Mucosa of stomach (tissue), 1 donor: ENCODE data around the gene ABCA2.
A peak's percentile ranks its signal among the peaks of the same experiment; 100 is the strongest.
"Not testable (repeated sequence)": the region's sequence is repeated elsewhere in the genome, so short reads cannot be mapped to it uniquely, and the experiment has no call there.

Source experiments
- H3K27me3 ChIP-seq: one replicate; pipeline ENCODE4 v1.7.0; 2013; ENCODE audit warnings: mild to moderate bottlenecking, low read length; ENCODE audit not compliant: control insufficient read depth, insufficient read depth
- H3K36me3 ChIP-seq: one replicate; pipeline ENCODE4 v1.7.0; 2013; ENCODE audit warnings: low read length; ENCODE audit not compliant: control insufficient read depth, insufficient read depth
- H3K4me1 ChIP-seq: one replicate; pipeline ENCODE4 v1.7.0; 2013; ENCODE audit warnings: mild to moderate bottlenecking, low read length; ENCODE audit not compliant: control insufficient read depth, insufficient read depth
- H3K4me3 ChIP-seq: one replicate; pipeline ENCODE4 v1.7.0; 2013; ENCODE audit warnings: low read length
- H3K9ac ChIP-seq: one replicate; pipeline ENCODE4 v1.7.0; 2013; ENCODE audit warnings: mild to moderate bottlenecking, low read length, moderate library complexity
- H3K9me3 ChIP-seq: one replicate; pipeline ENCODE4 v1.7.0; 2013; ENCODE audit warnings: mild to moderate bottlenecking, low read length, moderate library complexity; ENCODE audit not compliant: control insufficient read depth
- donor health status: Pancreatic carcinoma.

Gene ABCA2

DNA sequence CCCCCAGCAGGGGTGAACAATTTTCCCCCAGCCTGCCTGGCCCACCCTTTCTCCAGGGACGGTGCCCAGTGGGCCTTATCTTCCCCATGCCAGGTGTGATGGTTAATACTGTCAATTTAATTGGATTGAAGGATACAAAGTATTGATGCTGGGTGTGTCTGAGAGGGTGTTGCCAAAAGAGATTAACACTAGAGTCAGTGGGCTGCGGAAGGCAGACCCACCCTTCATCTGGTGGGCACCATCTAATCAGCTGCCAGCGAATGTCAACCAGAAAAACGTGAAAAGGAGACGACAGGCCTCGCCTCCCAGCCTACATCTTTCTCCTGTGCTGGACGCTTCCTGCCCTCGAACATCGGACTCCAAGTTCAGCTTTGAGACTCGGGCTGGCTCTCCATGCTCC lies 9.4 kb upstream of the ABCA2 start:
- H3K4me1 ChIP-seq, result peaks cover 14% of the 10 kb centered on the region
- H3K9me3 ChIP-seq, result no peaks in the 10 kb centered on the region
- H3K9ac ChIP-seq, result no peak overlapping the region
- H3K4me3 ChIP-seq, result no peak overlapping the region
- H3K36me3 ChIP-seq, result no peaks in the 10 kb centered on the region
- peaks cover 9% of the 10 kb centered on the region for H3K27me3 ChIP-seq

DNA sequence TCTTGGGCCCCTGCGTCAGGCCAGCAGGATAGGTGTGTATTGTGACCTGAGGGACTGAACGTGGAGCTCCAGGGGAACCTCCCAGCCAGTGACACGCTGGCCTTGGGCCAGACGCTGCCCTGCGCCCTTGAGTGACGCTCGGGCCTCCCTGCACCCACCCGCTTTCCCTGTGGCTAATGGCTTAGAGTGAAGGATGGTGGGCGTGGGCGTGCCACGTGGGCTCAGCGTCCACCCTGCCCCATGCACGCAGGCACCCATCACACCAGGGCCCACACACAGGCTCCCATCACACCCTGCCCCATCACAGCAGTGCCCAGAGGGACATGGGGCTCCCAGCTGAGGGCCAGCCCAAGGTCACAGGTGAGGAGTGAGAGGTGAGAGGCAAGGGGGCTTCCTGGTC lies 9.0 kb upstream of the ABCA2 start:
- H3K9ac ChIP-seq, result no peak overlapping the region
- peaks cover 9% of the 10 kb centered on the region for H3K27me3 ChIP-seq
- H3K4me1 ChIP-seq, result peaks cover 16% of the 10 kb centered on the region
- no peaks in the 10 kb centered on the region for H3K9me3 ChIP-seq
- H3K4me3 ChIP-seq, result no peak overlapping the region
- H3K36me3 ChIP-seq, result no peaks in the 10 kb centered on the region

DNA sequence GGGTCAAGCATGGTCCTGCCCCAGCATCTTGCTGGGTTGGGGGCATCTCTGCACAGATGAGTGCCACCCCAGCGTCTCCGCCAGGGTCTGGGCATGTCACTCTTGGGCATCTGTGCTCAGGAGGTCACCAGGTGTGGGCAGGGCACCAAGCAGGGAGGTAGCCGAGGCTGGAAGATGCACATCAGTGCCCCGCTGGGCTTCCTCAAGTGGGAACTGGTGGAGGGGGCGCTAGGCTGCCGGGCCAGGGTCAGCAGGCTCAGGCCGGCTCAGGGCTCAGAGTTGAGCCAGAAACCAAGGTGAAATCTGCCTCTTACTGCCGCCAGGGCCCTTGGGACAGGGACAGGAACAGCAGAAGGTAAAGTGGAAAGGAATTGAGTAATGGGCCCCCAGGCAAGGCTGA lies 7.9 kb upstream of the ABCA2 start:
- Histone ChIP-seq H3K27me3 (peaks cover 9% of the 10 kb centered on the region), H3K4me3 (no peak overlapping the region), H3K9me3 (no peaks in the 10 kb centered on the region), H3K36me3 (no peaks in the 10 kb centered on the region), H3K9ac (no peak overlapping the region), H3K4me1 (peaks cover 23% of the 10 kb centered on the region)

- H3K9me3 ChIP-seq, result no peaks in the 10 kb centered on the region
- peaks cover 9% of the 10 kb centered on the region for H3K27me3 ChIP-seq
- H3K4me3 ChIP-seq, result no peak overlapping the region
- no peak overlapping the region for H3K9ac ChIP-seq
- no peaks in the 10 kb centered on the region for H3K36me3 ChIP-seq
- peaks cover 23% of the 10 kb centered on the region for H3K4me1 ChIP-seq
Observed at GRCh38 chr9:137035507-137035834, 7.4 kb upstream of the ABCA2 start.

DNA sequence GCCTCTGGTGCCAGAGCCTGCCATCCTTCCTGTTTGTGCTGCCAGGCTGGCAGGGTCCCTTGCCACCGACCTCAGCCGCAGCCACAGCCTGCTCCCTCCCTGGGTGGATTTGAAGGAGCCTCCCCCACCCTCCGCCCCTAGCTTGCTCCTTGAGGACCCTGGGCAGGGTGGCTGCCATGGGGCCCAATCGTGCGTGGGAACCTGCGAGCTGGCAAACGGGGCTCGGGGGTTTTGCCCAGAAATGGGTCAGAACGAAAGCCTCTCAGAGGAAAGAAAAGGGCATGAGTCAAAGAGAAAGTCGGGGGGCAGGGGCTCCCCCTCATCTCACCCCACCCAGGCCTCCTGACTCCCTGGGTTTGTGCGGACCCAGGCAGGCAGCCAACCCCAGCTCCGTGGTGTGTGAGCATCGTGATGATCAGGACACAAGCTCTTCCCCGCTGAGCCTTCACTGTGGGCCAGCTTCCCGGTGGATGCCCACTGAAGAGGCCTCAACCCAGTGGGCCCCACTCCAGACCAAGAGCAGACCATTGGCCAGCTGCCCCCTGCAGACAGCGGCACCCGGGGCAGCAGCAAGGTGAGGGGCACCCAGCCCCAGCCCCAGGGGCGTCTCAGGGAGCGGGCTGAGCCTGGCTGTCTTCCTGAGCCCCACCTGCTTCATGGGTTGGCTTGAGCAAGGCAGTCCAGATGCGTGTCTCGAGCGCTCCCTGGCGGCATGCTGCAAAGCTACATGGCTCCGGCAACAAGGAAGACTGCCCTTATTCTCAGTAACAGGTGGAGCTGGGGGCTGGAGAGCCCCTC lies 6.9 kb upstream of the ABCA2 start:
- Histone ChIP-seq H3K4me1 (peaks cover 23% of the 10 kb centered on the region), H3K4me3 (no peak overlapping the region), H3K9me3 (no peaks in the 10 kb centered on the region), H3K9ac (peak overlapping the region; percentile 28), H3K27me3 (peaks cover 9% of the 10 kb centered on the region), H3K36me3 (no peaks in the 10 kb centered on the region)

- peak overlapping the region; percentile 28 for H3K9ac ChIP-seq
Observed at GRCh38 chr9:137034039-137034708, 6.1 kb upstream of the ABCA2 start.

DNA sequence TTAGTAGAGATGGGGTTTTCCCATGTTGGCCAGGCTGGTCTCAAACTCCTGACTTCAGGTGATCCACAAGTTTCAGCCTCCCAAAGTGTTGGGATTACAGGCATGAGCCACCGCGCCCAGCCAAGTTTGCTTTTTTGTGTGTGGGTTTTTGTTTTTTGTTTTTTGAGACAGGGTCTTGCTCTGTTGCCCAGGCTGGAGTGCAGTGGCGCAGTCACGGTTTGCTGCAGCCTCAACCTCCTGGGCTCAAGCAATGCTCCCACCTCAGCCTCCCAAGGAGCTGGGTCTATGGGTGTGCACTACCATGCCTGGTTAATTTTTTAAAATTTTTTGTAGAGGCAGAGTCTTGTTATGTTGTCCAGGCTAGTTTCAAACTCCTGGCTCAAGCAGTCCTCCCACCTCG lies 5.4 kb upstream of the ABCA2 start:
- H3K4me3 ChIP-seq, H3K9me3 ChIP-seq, H3K36me3 ChIP-seq, H3K9ac ChIP-seq, H3K27me3 ChIP-seq: not testable (repeated sequence)
- peaks cover 35% of the 10 kb centered on the region for H3K4me1 ChIP-seq

More at GRCh38 chr9:137034039-137034708, 6.1 kb upstream of the ABCA2 start:
- no peaks in the 10 kb centered on the region for H3K9me3 ChIP-seq
- H3K36me3 ChIP-seq, result no peaks in the 10 kb centered on the region
- H3K4me3 ChIP-seq, result no peak overlapping the region
- H3K4me1 ChIP-seq, result peaks cover 28% of the 10 kb centered on the region
- peaks cover 9% of the 10 kb centered on the region for H3K27me3 ChIP-seq

DNA sequence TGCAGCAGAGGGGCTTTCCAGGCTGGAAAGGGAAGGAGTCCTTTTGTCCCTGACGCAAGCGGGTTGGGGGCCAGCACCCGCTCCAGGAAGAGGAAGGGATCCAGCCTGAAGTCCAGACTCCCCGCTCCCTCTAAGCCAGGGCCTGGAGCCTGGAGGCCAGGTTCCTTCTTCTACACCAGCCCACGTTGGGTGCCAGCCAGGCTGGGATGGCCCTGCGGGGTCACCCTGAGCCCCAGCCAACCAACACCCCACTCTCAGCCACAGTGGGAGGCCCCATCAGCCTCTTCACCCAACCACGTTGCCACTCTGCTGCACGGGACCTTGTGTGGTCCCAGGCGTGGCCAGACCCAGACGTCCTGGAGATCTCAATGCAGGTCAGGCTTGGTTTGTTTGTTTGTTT lies 4.8 kb upstream of the ABCA2 start:
- Histone ChIP-seq H3K4me1 (peaks cover 37% of the 10 kb centered on the region), H3K36me3 (no peaks in the 10 kb centered on the region), H3K27me3 (peaks cover 9% of the 10 kb centered on the region), H3K9me3 (no peaks in the 10 kb centered on the region), H3K9ac (no peak overlapping the region), H3K4me3 (no peak overlapping the region)

DNA sequence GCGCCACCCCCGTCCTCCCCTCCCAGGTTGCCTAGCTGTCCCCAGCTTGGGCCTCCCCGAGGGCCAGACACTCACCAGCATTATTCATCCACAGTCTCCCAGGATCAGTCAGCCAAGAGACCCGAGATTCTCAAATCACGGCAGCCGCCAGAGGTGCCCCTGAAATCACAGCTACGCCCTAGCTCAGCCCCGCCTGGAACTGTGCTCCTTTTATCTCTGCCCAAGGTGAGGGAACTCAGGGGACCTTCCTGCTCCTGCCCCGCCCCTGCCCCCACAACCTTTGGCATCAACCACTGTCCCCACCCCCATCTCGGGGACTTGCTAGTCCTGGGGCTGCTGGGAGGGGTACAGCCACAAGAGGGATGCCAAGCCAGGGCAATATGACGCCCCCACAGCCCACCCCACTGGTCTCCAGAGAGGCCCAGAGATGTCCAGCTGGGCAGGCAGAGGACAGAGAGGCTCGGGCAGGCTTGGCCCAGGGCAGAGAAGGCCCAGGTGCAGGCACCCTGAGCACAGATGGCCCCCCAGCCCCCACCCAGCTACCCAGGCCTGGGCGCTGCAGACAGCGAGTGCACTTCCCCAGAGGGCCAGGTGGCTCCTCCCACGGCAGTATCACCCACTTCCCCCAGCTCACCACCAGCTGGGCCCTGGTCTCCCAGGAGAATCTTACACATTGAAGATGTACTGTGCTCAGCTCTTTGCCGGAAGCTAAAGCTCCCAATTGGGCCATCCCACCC lies 4.0 kb upstream of the ABCA2 start, which contains the start of gene FUT7:
Gene FUT7 (minus strand): TSS at position 185 of the 737 bp plus-strand sequence. CDS start 97 bp downstream, at position 88.
- no peaks in the 10 kb centered on the region for H3K9me3 ChIP-seq
- H3K4me3 ChIP-seq, result no peak within 1 kb of the TSS
- no peak within 1 kb of the TSS for H3K9ac ChIP-seq
- H3K36me3 ChIP-seq, result no peaks in the 10 kb centered on the region
- H3K4me1 ChIP-seq, result peaks cover 42% of the 10 kb centered on the region
- H3K27me3 ChIP-seq, result peaks cover 9% of the 10 kb centered on the region

GRCh38 chr9:137030538-137031527 lies 2.8 kb upstream of the ABCA2 start:
- Histone ChIP-seq H3K4me3 (no peak overlapping the region), H3K27me3 (peaks cover 8% of the 10 kb centered on the region), H3K9me3 (no peaks in the 10 kb centered on the region), H3K4me1 (peaks cover 53% of the 10 kb centered on the region), H3K9ac (no peak overlapping the region), H3K36me3 (no peaks in the 10 kb centered on the region)

- H3K36me3 ChIP-seq, result no peaks in the 10 kb centered on the region
- H3K27me3 ChIP-seq, result peaks cover 4% of the 10 kb centered on the region
- H3K9ac ChIP-seq, result no peak overlapping the region
- H3K4me3 ChIP-seq, result no peak overlapping the region
- no peaks in the 10 kb centered on the region for H3K9me3 ChIP-seq
- H3K4me1 ChIP-seq, result peaks cover 56% of the 10 kb centered on the region
Observed at GRCh38 chr9:137030006-137030405, 2.0 kb upstream of the ABCA2 start.
